ENCODE results near the gene NHERF2. TPM values are rescaled to one million over a fixed set of nuclear protein-coding genes. Genes with fewer than 3 reads are reported as not detected.

Gene NHERF2
- total RNA-seq, 4 donors from 2014 or later: 52.8 to 166 (median 84.9) TPM

DNA sequence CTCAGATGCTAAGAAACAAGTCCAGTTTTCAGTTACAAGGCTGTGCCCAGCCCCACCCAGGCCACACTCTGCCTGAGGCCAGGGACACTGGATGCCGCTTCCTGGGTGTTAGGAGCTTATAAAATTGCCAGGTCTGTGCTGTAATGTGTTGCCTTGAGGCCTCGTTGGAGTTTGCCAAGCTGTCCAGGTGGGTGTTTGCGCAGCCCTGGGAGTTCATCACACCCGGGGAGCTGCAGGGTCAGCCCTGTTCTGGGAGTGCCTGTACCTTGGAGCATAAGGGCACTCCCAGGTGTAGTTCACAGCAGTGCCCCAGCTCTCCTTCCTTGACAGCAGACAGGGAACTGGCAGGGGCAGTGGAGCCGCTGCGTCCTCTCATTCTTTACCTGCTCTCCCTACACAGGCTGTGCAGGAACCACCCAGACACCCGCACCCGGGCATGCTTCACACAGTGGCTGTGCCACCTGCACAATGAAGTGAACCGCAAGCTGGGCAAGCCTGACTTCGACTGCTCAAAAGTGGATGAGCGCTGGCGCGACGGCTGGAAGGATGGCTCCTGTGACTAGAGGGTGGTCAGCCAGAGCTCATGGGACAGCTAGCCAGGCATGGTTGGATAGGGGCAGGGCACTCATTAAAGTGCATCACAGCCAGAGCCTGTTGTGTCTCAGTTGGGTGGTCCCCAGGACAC is 41.1 kb upstream of the NHERF2 start:
- TF ChIP-seq CTCF (IDR thresholded peaks at IDR 0.05): no peak
- ATAC-seq (ENCODE audit: low FRiP score): no peak
- no peak for DNase-seq (ENCODE audit: low spot score)

GRCh38 chr16:1987198-1987597 is 39.5 kb upstream of the NHERF2 start:
- TF ChIP-seq CTCF (IDR thresholded peaks at IDR 0.05): no peak
- no peak for DNase-seq (ENCODE audit: low spot score)

DNA sequence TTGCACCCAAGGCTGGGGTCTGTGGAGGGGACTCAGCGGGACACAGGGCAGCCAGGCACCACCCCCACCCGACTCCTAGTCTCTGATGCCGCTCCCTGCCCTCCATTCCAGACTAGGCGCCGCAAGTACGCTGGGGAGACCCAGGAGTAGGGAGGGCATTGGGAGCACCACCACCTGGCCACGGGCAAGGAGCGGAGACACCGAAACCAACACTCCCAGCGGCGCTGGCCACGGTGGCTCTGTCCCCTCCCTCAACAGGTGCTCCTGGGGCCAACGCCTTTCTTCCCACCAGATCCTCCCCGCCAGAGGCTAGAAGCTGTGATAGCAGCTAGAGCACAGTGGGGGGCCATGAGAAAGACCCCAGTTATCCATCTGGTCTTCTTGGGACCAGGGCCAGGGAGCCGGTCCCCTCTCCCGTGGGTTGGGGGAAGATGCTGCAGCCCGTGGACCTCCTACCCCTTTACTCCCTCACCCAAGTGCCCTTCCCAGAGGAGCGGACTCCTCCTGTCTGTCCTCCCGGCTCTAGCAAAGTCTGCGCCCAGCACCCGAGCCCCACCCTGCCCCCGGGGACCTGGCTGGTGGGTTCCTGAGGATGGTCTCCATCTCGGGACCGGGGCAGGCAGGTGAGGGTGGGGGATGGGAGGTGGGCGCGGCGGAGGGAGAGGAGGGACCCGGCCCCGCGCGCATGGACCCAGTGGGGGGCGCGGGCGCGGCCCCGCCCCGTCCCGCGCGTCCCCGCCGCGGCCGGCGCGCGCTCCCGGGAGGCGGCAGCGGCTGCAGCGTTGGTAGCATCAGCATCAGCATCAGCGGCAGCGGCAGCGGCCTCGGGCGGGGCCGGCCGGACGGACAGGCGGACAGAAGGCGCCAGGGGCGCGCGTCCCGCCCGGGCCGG is 37.2 kb upstream of the NHERF2 start, which contains the start of gene SYNGR3:
TSS of gene SYNGR3 (plus strand) at position 762 of the 892 bp plus-strand sequence. CDS start 133 bp downstream, outside the sequence.
- no peak for DNase-seq (ENCODE audit: low spot score)
- no peak for TF ChIP-seq CTCF (IDR thresholded peaks at IDR 0.05)
- no peak for ATAC-seq (ENCODE audit: low FRiP score)

More at GRCh38 chr16:1987198-1987597, 39.5 kb upstream of the NHERF2 start:
- ATAC-seq (ENCODE audit: low FRiP score): no peak

DNA sequence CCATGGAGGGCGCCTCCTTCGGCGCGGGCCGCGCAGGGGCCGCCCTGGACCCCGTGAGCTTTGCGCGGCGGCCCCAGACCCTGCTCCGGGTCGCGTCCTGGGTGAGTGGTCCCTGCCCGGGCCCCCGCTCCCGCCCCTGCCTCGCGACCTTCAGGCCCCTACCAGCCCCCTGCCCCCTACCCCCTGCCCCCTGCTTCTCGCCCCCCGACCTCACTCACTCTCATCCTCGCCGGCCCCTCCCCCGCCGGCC is 36.7 kb upstream of the NHERF2 start:
- TF ChIP-seq CTCF (IDR thresholded peaks at IDR 0.05): no peak
- DNase-seq (ENCODE audit: low spot score) (no peak), ATAC-seq (ENCODE audit: low FRiP score) (no peak)

DNA sequence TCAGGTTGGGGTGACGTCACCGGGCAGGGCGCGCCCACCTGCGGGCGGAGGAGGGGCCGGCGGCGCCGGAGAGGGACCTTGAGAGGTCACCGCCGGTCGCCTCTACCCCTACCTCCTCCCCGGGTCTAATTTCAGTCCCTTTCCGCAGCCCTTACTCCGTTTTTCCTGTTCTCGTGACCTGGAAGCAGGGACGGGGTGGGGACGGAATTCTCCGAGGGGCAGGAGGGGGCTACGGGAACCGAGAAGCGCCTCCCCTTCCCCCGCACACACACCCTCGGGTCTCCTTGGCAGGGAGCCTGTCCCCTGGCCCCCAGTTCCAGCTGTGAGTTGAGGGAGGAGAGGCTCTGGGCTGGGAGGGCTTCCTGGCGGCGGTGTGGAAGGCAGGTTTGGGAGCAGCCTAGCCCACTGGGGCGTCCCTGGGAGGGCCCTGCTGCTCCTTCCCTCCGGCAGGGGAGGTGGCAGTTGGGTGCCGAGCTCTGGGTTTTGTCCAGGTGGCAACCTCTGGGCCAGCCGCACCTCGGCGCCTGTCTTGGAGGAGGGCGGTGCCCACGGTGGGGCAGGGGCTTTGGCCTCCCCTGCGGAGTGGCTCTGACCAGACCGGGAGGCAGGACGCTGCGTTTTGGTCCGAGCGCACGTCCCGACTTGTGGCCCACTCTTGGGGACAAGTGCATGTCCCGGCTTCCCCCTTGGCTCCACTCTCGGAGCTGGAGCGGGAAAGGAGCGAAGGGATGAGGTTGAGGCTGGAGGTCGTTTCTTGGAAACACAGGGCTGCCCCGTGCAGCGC is 36.2 kb upstream of the NHERF2 start:
- ATAC-seq (ENCODE audit: low FRiP score): no peak
- no peak for TF ChIP-seq CTCF (IDR thresholded peaks at IDR 0.05)
- no peak for DNase-seq (ENCODE audit: low spot score)

DNA sequence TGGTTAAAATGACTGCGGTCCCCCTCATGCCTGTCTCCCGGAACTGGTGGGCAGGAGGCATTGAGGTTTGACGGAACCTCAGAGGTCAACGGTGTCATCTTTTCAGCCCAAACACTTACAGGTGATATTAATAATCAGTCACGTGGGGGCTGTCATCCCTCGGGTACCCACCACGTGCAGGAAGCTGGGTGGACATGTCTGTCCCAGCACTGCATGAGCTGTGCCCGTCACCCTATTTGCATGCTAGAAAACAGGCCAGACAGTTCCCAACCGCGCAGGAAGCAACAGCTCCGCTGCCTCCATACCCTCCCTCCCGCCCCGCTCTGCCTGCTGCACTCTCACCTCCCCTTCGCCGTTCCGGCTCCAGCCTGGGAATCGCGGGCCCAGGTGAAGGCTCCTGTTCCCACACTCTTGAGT is 35.6 kb upstream of the NHERF2 start:
- no peak for TF ChIP-seq CTCF (IDR thresholded peaks at IDR 0.05)
- ATAC-seq (ENCODE audit: low FRiP score): no peak
- no peak for DNase-seq (ENCODE audit: low spot score)

Data from omental fat pad (tissue), 4 donors.